NCI-H2171 treated with DMSO at 0.1 percent for 48 hours (cell line): Measurements from ENCODE around the gene IGHMBP2.

ENCODE experiments used
- DNase-seq: peaks from one replicate; lab custom pipeline; 2025; lab: John Stamatoyannopoulos, UW

Gene IGHMBP2

DNA sequence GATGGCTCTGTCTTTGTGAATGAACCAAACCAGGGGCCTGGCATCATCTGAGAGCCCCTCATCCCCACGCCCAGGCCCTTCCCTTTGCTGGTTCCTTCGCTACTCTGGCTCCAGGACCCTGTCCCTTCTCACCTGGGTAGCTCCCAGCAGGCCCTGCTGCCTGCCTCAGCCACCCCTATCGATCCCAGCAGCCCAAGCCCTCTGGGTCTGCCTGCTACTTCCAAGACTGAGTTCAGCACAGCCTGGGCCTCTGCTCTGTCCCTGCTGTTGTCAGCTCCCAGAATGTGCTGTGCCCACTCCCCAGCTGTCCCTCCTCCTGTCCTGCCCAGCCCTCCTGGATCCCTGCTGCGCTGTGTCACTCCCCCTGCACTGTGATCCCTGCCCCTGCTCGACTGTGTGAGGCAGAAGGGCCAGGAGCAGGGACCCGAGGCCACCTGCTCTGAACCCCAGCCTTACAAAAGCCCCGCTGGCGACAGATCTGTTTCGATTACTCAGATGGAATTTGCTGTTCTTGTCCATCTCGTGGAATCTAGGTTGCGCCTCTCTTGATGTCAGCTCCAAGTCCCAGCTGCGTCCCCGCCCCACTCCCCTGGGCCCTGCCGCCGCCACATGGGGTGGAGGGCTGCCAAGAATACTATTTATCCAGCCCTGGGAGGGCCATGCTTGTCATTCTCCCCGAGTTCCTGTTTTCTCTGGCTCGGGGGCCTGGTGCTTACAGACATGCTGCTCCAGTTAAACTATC, 13.0 kb upstream of the IGHMBP2 start:
- DNase-seq = peak; percentile 53

DNA sequence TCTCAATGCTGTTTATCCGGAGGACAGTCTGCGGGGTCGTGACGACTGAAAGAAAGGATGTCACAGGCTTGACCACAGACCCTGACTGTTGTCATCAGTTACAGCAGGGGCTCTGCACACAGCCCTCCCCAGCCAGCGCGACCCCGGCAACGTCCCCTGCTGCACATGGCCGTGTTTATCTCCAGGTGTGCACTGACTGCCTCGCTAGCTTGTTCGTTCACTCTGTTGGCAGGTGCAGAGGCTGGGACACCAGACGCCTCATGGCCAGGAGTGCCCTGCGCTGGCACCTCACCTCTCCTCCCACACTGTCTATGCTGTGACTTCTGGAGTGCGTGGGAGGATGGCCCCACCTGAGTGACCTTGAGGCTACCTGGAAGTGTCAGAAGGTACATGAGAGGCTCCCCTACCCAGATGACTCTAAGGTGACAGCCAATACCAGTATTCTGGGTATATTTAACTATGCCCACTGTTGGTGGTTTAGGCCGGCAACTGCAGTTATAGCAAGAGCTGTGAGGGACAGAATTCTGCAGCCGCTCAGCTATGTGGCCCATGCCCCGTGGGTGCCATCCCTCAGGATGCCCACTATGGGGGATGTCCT, 12.2 kb upstream of the IGHMBP2 start:
- DNase-seq = no peak

- DNase-seq = no peak
Measured at GRCh38 chr11:68892576-68892975, 11.1 kb upstream of the IGHMBP2 start.

DNA sequence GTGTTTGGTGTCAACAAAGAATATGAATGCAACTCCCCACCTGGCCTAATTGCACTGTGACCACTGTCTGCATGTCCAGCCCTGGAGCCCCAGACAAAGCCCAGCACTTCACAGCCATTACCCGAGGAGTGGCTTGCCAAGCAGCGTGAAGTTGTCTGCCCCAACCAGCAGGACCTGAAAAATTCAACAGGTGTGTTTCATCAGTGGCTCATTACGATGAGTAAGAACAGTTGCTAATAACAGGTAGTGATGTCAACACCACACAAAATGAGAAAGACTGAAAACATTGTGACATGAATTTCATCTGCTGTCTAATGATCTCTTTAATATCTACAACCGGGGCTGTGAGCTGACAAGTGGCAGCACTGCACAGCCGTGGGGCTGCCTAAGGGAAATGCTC, 10.4 kb upstream of the IGHMBP2 start:
- DNase-seq = no peak

DNA sequence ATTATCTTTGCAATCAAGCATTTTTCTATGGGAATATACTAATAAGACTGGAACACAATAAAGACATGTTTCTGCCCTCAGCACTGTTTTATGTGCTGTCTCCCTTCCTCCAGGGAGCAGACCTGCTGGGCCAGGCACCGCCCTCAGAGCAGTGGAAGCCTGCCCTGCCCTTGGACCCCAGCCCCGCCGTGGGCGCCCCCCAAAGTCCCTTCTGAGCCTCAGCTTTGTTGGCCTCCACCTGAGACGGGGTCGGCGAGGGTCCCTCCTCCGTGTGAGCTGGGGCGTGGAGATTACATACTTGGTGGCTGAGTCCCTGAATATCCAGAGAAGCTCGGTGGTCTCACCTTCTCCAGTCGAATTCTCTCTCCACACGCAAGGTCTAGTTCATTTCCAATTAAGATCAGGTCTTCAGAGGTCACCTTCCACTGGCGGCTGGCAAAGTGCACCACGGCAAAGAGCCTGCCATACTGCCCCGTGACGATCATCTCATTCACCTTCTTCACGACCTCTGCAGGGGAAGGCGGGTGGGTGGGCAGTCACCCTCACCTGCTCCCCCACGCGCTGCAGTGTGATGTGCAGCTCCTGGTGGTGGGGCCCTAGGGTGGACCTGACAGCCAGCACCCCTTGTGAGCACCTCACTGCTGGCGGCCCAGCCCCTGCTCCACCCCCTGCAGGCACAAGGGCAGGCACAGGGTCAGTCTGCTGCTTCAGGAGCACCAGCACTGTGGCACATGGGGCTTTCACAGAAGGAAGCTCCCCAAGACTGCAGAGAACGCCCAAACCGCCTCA, 7.3 kb upstream of the IGHMBP2 start:
- DNase-seq = no peak

- DNase-seq = no peak
Measured at GRCh38 chr11:68897441-68897840, 6.2 kb upstream of the IGHMBP2 start.

- DNase-seq = no peak
Measured at GRCh38 chr11:68900835-68901381, 2.8 kb upstream of the IGHMBP2 start.

DNA sequence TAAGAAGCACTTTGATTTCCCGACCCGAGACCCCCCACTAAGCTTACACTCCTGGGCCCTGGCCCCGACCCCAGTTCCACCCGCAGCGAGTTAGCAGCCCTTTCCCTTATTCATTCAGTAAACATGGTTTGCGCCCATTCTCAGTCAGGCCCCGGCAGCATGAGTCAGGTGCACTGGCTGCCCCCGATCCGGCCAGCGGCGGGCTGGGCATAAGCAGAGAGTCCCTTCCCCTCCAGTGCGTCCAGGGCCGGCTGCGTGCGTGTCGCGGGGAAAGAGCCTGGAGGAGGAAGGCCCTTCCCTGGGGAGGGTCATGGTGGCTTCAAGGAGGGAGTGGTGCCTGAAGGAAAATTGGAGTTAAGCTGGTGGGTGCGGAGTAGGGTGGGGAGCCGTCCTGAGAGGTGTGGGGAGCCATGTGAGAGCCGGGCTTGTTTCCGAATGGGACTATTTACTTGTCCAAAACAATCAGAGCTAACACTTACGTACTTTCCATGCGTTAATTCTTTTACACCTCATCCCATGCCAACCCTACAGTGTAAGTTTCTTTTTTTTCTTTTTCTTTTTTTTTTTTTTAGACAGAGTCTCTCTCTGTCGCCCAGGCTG, 657 bp downstream of the IGHMBP2 start:
- DNase-seq = peak; percentile 26

GRCh38 chr11:68905421-68906360, 2.0 kb downstream of the IGHMBP2 start:
- DNase-seq = peak; percentile 35

DNA sequence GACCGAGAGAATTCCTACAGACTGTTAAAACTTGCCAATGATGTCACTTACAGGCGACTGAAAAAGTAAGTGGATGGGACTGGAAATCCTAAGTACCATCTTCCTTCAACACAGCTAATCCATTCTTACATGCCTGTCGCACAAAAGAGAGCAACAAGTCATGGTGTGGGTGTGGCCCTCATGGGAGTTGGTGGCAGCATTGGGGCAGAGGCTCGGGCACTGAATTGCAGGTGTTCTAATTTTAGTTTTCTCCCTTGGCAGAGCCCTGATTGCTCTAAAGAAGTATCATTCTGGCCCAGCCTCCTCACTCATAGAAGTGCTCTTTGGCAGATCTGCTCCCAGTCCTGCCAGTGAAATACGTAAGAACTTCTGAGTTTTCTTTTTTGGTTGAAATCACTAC, 4.6 kb downstream of the IGHMBP2 start:
- DNase-seq = no peak

DNA sequence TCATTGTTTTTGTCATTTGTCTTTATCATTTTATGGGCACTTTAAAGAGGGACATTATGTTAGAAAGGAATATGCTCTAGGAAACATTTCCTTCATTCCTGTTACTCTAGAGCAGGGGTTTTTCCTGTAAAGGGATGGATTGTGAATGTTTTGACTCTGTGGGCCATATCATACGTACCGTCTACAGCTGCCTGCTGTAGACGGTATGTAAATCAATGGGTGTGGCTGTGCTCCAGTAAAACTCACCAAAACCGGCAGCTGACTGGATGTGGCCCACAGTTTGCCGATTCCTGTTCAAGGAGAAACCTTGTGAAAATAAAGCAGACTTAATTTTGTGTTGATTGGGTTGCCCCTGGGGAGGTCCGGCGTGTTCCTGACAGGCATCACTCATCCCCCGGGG, 7.3 kb downstream of the IGHMBP2 start:
- no peak for DNase-seq

- DNase-seq = no peak
Measured at GRCh38 chr11:68911731-68912130, 8.0 kb downstream of the IGHMBP2 start.

- no peak for DNase-seq
Measured at GRCh38 chr11:68912254-68912653, 8.6 kb downstream of the IGHMBP2 start.

DNA sequence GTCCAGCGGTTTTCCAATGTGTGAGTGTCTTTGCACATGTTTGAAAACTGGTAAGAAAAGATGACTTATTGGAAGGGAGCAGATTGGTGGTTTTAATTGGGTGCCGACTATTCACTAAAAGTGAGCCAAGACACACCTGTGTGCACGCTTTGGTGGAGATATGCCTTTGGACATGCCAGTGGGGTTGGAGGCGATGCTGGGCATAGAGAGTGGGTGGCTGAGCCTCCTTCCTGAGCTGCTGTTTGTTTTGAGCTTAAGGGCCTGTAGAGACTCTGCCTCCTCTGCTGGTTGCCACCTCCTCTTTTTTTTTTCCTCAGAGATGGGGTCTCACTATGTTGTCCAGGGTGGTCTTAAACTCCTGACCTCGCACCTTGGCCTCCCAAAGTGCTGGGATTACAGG, 9.5 kb downstream of the IGHMBP2 start:
- DNase-seq = no peak

DNA sequence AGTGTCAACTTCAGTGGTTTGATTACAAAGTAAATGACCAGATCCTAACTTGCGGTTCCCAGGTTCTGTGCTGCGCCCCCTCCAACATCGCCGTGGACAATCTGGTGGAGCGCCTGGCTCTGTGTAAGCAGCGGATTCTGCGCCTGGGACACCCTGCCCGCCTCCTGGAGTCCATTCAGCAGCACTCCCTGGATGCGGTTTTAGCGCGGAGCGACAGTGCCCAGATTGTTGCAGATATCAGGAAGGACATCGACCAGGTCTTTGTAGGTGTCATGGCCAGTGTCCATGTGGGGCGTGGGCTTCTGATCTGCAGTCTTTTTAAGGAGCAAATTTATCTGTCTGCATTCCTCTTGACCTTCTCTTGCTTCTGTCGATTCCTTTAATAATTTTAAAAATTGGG, 11.1 kb downstream of the IGHMBP2 start:
- no peak for DNase-seq

DNA sequence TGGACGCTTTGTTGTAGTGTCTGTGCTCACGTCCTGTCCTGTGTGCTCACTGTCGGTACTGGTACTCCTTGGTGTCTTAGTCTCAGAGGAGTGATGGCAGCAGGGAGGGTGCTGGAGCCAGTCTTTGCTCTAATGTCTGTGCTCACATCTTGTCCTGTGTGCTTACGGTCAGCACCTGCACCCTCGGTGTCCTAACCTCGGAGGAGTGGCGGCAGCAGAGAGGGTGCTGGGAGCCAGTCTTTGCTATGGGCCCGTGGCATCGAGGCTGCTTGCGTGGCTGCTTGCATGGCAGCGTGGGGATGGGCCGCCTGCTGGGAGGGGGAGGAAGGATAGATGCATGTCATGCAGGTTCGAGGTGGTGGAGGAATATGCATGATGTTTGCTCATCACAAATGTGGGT, 12.7 kb downstream of the IGHMBP2 start:
- DNase-seq = no peak

DNA sequence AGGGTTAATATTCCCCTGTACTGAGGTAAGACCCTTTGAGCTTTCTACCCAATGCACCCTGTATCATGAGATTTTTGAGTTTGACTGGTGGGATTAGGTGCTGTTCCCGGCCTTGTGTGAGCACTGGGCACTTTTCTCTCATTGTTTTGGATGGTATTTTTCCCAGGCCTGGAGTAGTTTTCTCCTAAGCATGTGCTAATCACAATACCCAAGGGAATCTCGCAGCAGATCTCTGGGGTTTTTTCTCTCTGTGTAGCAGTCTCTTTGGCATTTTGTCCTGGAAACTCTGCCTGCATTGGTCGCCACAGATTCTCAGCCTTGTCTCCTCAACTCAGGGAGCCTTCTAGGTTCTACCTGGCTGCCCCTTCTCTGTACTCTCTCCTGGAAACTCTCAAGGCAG, 19.9 kb downstream of the IGHMBP2 start:
- DNase-seq = peak; percentile 5

- no peak for DNase-seq
Measured at GRCh38 chr11:68924073-68924925, 20.6 kb downstream of the IGHMBP2 start.

- DNase-seq = no peak
Measured at GRCh38 chr11:68925611-68926010, 21.9 kb downstream of the IGHMBP2 start.
